ENCODE data around the gene RBM7.
A peak's percentile ranks its signal among the peaks of the same experiment; 100 is the strongest.

The RBM7 gene, protein sequence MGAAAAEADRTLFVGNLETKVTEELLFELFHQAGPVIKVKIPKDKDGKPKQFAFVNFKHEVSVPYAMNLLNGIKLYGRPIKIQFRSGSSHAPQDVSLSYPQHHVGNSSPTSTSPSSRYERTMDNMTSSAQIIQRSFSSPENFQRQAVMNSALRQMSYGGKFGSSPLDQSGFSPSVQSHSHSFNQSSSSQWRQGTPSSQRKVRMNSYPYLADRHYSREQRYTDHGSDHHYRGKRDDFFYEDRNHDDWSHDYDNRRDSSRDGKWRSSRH

DNA sequence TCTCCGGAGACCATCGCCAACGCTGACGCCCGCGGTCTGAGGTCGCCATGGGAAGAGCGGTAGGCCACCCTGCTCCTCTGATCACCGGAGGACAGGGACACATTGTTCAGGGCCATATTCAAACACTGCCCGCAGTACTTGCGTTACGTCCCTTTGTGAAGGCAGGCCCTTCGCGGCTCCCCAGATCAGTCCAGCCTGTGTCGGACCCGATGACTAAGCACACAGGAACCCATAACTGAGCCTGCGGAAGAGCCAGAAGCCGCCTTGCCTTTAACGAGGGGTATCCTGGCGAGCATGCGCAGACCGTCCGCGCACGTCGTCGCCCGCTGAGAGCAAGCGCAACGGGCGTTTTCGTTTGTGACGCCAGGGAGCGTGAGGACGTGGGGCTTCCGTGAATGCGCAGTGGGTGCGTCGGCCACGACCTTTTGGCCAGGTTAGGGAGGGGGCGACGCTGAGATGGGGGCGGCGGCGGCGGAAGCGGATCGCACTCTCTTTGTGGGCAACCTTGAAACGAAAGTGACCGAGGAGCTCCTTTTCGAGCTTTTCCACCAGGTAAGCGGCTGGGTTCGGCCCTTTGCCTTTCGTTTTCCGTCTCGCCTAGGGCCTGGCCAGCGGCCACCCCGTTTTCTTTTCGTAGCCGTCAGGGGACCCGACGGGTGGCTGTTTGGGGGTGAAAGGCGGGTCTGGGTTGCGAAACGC is at the start of gene RBM7, which contains the start of gene C11orf71:
TSS of gene RBM7 (plus strand) at position 451 of the 699 bp plus-strand sequence. CDS start at position 457, 6 bp downstream.
TSS of gene C11orf71 (minus strand) at position 296 of the 699 bp plus-strand sequence. CDS start at position 116, 180 bp downstream.
- peak; percentile 65 to 98 (median 90) for DNase-seq

DNA sequence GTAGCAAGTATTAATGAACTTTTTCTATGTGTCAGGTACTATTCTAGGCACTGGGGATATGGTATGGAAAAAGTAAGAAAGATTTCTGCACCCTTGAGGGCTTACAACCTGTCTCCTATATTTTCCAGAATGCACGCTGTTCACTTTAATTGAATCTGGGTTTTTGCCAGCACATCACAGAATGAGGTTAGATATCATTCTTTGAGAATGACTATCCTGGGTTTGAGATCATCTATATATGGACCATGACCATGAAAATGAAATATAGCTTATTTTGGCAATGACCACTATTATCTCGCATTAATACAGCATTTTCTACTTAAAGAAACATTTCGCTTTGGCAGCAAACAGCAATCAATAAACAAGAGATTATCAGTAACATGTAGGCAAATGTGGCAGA is 47.0 kb upstream of the RBM7 start:
- DNase-seq: no peak

DNA sequence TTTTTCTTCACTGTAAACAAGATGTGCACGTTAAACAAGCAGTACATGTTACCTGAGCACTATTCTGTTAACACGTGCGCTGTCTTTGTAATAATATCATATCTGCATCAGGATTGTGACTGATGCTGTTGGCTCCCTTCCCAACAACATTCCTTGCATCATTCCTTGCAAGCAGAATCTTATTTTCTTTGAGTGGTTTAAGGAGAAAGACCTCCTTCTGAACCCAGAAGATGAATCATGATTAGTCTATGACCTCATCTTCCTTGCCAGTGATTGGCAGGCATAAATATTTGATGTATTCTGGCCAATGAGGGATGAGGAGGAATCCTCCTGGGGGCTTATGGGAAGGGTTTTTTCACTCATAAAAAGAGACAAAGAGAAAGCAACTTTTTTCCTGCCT is 46.4 kb upstream of the RBM7 start:
- no peak for DNase-seq

DNA sequence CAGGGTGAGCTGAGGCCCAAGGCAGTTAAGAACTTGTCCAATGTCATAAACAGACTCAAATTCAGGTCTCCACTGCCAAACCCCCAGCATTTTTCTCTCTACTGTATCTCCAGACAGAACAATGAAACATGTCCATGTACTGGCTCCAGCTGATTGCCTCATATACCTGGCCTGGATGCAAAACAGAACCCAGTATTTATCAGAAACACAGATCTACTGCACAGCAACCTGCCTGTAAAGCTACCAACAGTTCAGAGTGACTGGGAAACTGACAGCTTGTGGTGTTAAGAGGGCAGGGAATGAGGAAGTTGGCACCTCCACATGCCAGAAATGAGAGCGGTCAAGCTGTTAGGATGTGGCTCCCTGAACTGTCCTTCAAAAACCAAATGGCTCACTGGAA is 41.8 kb upstream of the RBM7 start:
- no peak for DNase-seq

DNA sequence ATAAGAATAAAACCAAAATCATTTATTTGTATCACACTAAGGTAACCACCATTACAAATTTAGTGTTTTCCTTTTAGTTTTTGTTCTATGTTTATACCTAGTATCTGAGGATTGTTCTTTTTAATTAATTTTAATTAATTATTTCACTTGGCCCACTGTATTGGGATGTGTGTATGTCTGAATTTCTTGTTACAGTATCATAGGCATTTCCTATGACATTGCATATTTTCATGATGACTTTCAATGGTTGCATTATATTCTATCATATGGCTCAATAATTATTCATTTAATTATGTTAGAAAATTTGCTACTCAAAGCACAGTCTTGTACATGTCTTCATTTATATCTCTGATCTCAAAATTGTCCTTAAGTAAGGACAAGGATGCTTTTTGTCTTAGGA is 41.1 kb upstream of the RBM7 start:
- no peak for DNase-seq

DNA sequence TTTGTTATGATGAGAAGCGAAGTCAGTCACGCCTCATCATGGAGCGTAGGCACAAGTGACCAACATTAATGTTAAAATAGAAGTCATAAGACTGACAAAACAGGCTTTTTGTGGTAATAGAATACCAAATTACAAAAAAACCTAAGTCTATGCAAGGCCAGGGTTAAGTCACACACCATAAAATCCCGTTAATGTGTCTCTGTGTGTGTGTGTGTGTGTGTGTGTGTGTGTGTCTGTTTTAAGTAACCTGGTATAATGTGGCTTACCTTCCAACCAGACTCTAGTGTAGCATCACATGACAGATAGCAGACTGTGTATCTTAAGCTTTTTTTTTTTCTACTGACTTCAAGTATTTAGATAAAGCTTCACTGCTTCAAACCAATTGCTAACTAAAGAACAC is 38.1 kb upstream of the RBM7 start:
- DNase-seq: no peak

DNA sequence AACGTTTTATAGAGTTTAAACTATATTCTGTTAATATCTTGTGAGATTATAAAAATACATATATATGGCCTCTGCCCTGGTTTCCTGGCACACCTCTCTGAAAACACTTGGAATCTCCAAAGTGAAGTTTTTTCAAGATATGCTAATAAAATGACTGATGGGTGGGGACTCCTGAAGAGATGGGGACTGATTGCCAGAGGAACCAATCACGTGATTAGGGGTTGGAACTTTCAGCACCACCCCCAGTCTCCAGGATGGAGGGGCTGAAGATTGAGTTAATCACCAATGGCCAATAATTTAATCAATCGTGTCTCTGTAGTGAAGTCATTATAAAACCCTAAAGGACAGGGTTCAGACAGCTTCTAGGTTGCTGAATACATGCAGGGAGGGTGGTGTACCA is 37.5 kb upstream of the RBM7 start:
- no peak for DNase-seq

DNA sequence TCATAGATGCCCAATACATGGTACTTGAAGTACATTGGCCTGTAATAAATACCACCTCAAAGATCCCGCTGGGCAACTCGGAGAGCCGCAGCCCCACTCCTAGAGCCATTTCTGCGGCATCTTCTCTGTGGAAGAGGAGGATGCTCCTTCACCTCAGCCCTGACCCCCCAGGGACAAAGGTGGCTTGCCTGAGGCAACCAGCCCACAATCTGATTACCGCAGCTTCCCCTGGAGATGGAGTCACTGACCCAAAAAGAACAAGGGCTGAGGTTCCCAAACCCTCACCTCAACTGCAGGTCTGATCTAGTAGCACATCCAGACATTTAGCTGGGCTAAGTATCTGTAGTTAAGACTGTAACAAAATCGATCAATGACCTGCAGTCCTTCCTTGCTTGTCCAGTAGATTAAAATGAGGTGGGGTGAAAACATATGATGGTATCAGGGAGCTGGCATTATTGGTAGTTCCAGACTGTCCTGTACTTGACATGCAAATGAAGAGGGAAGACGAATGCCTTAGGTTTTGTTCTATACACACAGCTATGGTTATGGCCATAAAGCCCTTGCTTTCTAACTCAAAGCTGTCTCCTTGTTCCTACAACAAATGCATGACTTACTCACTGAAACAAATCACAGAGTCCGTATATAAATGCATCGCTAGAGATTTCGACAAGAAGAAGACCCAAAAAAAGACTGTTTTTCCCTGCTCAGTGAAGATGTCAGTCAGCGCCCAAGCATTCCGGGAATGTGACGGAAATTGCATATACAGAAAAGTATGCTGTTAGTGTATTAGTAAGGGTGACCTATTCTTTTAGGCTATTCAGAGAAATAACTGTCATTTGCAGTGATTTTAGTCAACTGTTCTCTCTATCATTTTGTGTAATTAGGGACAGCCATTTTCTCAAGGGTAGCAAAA is 33.9 kb upstream of the RBM7 start:
- DNase-seq: no peak

DNA sequence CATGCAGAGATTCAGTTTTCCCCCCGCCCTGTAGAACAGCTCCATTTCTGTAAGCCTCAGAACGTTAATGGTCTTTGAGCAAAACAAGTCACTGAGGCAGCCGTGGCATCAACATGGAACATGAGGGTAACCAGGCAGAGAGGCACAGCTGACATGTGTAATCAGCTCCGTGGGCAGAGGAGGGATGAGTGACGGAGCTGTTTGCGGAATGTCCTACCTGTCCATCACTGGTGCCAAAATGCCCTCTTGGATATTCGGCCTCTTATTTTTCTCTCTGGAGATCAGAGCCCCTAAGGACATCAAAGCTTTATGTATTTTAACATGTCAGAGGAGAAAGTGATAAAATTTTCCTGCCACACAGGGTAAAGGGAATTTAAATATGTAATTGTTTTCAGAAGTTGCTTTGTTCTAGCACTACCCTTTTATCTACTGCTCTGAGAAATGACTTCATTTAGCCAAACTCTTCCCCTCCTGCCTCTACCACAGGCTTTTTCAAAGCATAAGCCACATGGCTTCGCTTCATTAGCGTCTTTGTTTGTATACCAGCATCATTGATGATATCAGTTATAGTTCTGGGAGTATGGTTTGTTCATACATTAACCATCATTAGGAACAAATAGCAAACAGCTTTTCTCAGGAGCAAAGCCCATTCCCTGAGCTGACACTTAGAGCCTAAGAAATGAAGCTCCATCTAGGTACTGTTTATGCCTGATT is 33.1 kb upstream of the RBM7 start:
- no peak for DNase-seq

DNA sequence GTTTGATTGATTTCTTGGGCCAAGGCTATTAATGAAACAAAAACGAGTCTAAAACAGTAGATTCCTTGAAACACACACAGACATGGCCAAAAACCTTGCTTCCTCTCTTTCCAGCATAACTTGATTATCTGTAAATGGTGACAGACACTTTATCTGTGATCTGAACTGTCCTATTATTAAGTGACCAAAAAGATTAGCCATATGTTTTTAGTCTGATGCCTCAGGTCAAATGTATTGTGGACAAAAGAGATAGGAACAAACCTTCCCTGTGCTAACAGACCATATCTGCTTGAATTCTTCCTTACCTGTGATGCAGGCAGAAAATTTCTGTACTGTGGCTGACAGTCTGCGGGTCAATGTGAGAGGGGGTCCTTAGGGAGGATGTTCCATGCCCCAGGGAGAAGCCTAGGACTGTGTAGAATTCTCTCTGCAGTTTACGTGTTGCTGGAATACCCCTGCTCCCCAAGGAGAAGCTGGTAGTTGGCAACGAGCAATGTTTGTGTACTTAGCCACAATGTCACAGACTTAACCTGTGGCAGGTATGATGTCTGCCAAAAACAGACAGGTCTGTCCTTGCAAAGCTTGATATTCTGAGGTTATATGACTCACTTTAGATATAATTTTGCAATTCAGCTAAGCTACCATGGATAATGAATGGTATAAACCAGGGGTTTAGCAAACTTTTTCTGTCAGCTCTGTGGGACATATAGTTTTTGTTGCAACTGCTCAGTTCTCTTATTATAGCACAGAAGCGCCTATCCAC is 31.4 kb upstream of the RBM7 start:
- DNase-seq: no peak

DNA sequence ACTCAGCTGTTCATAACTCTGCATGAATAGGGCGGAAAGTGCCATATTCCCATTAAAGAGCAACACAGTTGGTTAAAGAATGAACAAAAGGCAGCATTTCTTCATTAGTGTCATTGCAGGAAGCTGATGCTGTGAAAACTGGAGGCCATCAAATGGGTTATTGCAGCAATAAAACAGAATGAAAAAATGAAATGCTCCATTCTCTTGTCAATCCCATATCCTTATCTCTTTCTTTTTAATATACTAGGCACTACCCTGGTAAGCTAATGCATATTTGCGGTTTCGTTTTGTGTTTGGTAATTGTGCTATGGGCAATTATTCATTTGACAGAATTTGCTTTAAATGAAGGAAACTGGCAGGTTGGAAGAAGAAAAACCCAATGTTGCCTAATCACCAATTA is 25.4 kb upstream of the RBM7 start:
- DNase-seq: no peak

DNA sequence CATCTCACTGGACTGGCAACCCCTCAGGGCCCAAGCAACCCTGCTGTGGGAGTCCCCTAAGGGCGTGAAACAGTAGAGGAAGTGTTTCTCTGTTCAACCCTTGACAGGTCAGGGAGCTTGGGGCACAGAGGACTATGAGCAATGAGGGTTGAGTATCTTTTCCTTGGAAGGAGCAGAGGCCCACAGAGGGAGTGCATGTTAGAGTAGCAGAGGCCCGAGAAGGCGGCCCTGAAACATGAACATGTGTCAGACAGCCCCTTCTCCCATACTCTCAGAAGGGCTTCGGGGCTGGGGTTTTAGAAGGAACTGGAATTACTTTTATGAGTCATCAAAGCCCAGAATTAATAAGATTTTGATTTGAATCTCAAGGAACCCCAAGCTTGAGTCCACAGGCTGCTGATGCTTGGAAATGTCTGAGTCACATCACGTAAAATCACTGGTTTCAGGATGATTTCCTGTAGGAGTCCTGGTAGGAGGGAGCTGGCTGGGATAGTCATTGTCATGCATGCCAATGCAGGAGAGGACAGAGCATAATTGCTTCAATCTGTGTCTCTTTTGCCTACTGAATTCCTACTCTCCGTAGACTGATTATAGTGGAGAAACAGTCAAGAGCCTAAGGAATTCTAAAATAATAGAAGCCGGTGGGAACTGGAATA is 22.7 kb upstream of the RBM7 start:
- DNase-seq: peak in 3 of 56 donors; percentile 2 to 15 (median 8)

DNA sequence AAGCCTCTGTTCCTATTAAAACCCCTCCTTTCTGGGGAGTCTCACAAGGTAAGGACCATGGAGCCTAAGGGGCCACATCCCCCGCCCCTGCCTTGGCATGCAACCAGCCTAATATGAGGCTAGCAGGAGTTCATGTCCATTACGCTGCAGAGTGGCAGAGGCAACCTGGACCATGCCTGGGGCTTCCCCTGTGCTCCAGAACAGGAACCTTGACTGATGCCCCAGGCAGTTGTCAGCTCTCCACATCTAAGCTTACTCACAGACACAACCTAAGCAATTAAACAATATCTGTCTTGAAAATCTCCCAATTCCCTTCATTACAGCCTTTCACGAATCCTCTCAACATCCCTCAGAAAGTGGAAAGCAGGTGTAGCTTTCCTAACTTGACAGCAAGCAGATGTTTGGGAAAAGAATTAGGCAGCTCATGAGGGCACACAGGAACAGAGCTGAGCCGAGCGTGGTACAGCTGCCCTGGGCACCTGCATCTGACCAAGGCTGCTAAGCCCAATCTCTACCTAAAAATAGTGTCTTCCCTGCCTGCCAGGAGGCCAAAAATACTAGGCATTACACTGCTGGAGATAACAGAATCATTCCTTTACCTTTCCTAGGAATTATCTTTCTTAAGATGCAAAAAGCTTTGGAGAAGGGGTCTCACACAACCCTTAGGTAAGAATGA is 20.9 kb upstream of the RBM7 start:
- no peak for DNase-seq

DNA sequence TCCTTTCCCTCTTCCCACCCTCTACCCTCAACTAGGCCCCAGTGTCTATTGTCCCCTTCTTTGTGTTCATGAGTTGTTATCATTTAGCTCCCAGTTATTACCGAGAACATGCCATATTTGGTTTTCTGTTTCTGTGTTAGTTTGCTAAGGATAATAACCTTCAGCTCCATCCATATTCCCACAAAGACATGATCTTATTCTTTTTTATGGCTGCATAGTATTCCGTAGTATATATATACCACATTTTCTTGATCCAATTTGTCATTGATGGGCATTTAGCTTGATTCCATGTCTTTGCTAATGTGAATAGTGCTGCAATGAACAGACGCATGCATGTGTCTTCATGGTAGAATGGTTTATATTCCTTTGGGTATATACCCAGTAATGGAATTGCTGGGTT is 18.0 kb upstream of the RBM7 start:
- no peak for DNase-seq

DNA sequence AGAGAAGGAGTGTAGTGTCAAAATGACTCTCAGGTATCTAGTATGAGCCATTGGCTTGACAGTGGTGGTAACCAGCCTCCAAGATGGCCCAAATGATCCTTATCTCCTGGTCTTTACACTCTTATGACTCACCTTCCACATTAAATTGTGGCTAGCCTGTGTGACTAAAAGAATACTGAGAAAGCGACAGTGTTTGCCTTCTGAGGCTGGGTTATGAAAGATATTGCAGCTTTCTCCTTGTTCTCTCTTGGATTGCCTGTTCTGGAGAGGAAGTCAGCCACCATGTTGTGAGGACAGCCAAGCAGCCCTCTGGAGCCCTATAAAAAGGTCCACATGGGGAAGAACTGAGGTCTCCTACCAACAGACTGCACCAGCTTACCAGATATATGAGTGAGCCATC is 16.0 kb upstream of the RBM7 start:
- DNase-seq: no peak

DNA sequence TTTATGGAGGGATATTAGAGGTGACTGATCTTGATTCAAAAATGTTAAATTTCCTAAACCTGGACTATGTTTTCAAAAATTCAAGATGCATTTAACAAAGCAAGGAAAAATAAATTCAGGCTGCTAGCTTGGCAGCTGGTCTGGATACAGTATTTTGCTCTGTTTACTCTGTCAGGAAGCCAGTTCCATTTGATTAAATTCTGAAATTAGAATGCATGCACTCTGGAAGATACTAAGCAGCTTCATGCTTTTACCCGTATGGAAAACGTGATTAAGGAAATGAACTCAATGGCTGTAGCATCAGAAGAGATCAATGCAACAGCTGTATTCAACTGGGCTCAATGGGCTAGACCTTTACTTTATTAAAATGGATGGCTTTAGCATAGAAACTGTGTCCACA is 14.3 kb upstream of the RBM7 start:
- DNase-seq: no peak

DNA sequence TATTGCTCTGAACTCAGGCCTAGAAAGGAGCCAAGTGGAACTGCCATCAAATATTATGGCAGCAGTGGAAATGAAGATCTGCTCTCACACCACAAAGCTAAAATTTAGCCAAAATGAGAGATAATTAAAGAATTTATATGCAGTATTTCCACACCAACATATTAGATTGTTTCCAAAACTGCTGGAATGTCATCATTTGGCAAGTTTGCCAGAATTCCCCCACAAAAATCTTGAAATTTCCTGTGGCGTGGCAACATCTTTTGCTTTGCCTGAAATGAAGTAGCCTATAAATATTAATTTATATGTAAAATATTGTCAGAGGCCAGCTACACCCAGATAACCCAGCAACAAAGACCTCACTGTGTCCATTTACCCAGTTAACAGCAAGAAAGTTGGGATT is 13.9 kb upstream of the RBM7 start:
- DNase-seq: no peak

DNA sequence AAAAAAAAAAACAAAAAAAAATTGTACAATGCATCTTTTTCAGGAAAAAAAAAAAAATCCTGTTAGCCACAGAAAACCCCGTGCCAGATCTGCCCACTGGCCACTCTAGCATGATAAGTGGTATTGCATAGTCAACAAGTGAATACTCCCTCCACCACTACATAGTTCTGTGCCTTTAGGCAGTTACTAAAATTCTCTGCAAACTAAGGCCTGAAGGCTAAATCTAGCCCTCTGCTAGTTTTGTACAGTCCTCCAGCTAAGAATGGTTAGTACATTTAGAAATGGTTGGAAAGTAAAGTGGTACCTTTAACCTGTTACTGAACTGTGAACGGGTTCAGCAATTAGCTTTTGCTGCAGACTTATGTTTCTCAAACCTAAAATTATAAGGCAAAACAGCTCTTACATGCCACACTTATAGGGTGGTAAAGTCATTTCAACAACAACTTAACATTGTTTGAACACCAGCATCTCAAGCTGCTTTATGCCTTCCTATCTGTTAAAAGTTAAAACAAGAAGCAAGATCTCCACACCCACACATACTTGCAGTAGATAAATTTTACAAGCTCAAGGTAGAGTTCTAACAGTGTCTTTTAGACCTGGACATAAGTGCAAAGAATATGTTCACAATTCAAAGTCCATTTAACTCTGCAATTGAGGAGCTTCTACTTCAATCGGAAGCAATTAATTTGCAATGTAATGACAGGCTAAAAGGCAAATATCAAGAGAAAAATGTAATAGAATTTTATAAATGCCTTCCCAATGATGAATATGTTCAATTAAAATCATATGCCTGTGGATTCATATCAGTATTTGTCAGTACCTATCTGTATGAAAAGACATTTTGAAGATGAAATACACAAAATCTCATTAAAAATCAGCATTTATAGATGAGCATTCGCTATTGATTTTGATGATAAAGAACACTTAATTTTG is 7.5 kb upstream of the RBM7 start:
- no peak for DNase-seq

All from amygdala (tissue), 56 donors.